ENCODE data around the gene SVEP1. TPM values are rescaled to one million over a fixed set of nuclear protein-coding genes. Genes with fewer than 3 reads are reported as not detected.

Gene SVEP1
- total and polyA plus RNA-seq, 4 experiments from 2014 or later = not detected

DNA sequence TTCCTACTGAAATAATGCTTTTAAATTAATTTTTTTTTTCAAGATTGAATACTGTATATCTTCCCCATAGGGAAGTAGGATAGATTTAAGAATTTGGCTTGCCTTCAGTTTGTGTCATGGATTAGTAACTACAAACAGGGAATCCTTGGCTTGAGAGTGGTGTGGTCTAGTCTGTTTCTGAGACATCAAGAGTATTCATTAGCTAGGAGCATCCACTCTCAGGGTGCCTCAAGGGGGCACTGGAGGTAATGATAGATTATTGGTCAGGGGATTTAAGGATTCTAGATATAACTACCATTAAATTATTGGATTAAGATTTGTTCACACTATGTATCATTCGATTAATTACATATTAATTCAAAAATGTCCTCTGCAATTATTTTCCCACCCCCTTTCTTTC lies 150.1 kb downstream of the SVEP1 start:
- Histone ChIP-seq H3K36me3 (ENCODE audit: insufficient read depth, low read length) (no peaks in the 10 kb centered on the region), H3K9me3 (ENCODE audit: control insufficient read depth in 1 of 2, low read length in 2 of 2) (no peaks in the 10 kb centered on the region), H3K4me3 (ENCODE audit: low read length in 2 of 2) (no peak overlapping the region), H3K27ac (ENCODE audit: low read depth, low read length) (no peak overlapping the region), H3K4me1 (ENCODE audit: insufficient read depth, low read length) (no peaks in the 10 kb centered on the region), H3K27me3 (ENCODE audit: insufficient read depth, low read length) (no peaks in the 10 kb centered on the region)
- no peaks in the 10 kb centered on the region for H3K36me3 Mint-ChIP-seq
- H3K27me3 Mint-ChIP-seq = no peaks in the 10 kb centered on the region
- intact Hi-C loops (cut with micrococcal nuclease) = no loop called here
- no peak for DNase-seq
- H3K4me3 Mint-ChIP-seq = no peak overlapping the region
- peaks cover 0 to 2% (median 0%) of the 10 kb centered on the region in 8 donors for H3K9me3 Mint-ChIP-seq
- no peak overlapping the region for H3K27ac Mint-ChIP-seq
- CTCF ChIA-PET (ENCODE audit: partially characterized antibody) = no interaction called here
- peaks cover 0 to 4% (median 0%) of the 10 kb centered on the region in 4 donors for H3K4me1 Mint-ChIP-seq
- POLR2A ChIA-PET (ENCODE audit: partially characterized antibody) = no interaction called here

GRCh38 chr9:110427497-110428104 lies 151.9 kb downstream of the SVEP1 start:
- Histone ChIP-seq H3K36me3 (ENCODE audit: insufficient read depth, low read length) (no peaks in the 10 kb centered on the region), H3K4me3 (ENCODE audit: low read length in 2 of 2) (no peak overlapping the region), H3K27me3 (ENCODE audit: insufficient read depth, low read length) (no peaks in the 10 kb centered on the region), H3K4me1 (ENCODE audit: insufficient read depth, low read length) (no peaks in the 10 kb centered on the region), H3K27ac (ENCODE audit: low read depth, low read length) (no peak overlapping the region), H3K9me3 (ENCODE audit: control insufficient read depth in 1 of 2, low read length in 2 of 2) (no peaks in the 10 kb centered on the region)
- ChIA-PET POLR2A (ENCODE audit: partially characterized antibody) (no interaction called here), CTCF (ENCODE audit: partially characterized antibody) (no interaction called here)
- no peak overlapping the region for H3K4me3 Mint-ChIP-seq
- H3K27ac Mint-ChIP-seq = no peak overlapping the region
- H3K4me1 Mint-ChIP-seq = peaks cover 0 to 4% (median 0%) of the 10 kb centered on the region in 4 donors
- intact Hi-C loops (cut with micrococcal nuclease) = no loop called here
- no peaks in the 10 kb centered on the region for H3K27me3 Mint-ChIP-seq
- H3K36me3 Mint-ChIP-seq = no peaks in the 10 kb centered on the region
- no peak for DNase-seq
- H3K9me3 Mint-ChIP-seq = no peaks in the 10 kb centered on the region

DNA sequence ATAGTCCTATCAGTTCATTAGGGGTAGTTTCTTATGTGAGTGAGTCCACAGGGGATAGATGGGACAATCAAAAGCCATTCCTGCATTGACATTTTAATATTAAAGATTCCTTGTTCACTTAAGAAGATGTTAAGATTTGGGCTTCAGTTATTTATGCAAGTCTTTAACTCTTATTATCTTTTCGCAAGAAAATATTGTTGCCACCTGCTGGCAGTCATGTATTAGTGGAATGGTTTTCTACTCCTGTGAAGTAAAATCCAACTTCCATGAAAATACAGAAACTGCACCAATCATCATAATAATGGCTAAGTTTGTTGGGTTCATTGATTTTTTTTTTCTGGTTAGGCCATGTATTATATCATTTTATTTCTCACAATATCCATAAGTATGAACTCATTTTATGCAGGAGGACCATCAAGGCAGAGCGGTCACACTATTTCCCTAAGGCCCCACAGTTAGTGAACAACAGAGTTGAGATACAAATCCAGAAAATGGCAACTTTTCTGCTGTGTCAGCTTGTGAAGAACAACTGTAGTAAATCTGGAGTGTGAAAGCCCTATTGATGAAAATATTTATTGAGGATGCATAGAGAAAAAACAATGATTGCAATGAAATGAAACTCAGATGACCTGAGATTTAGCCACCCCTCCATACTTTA lies 153.4 kb downstream of the SVEP1 start:
- Histone ChIP-seq H3K9me3 (ENCODE audit: control insufficient read depth in 1 of 2, low read length in 2 of 2) (no peaks in the 10 kb centered on the region), H3K4me1 (ENCODE audit: insufficient read depth, low read length) (no peaks in the 10 kb centered on the region), H3K27me3 (ENCODE audit: insufficient read depth, low read length) (no peaks in the 10 kb centered on the region), H3K36me3 (ENCODE audit: insufficient read depth, low read length) (no peaks in the 10 kb centered on the region), H3K4me3 (ENCODE audit: low read length in 2 of 2) (no peak overlapping the region), H3K27ac (ENCODE audit: low read depth, low read length) (no peak overlapping the region)
- peaks cover 0 to 4% (median 0%) of the 10 kb centered on the region in 4 donors for H3K4me1 Mint-ChIP-seq
- POLR2A ChIA-PET (ENCODE audit: partially characterized antibody) = no interaction called here
- DNase-seq = no peak
- intact Hi-C loops (cut with micrococcal nuclease) = no loop called here
- H3K27me3 Mint-ChIP-seq = no peaks in the 10 kb centered on the region
- H3K4me3 Mint-ChIP-seq = no peak overlapping the region
- H3K27ac Mint-ChIP-seq = no peak overlapping the region
- CTCF ChIA-PET (ENCODE audit: partially characterized antibody) = no interaction called here
- H3K9me3 Mint-ChIP-seq = no peaks in the 10 kb centered on the region
- H3K36me3 Mint-ChIP-seq = no peaks in the 10 kb centered on the region

GRCh38 chr9:110414471-110414870 lies 165.1 kb downstream of the SVEP1 start:
- H3K4me1 Mint-ChIP-seq = no peaks in the 10 kb centered on the region
- no peaks in the 10 kb centered on the region for H3K36me3 Mint-ChIP-seq
- H3K4me3 Mint-ChIP-seq = no peak overlapping the region
- no peaks in the 10 kb centered on the region for H3K4me1 ChIP-seq (ENCODE audit: insufficient read depth, low read length)
- H3K4me3 ChIP-seq (ENCODE audit: low read length in 2 of 2) = no peak overlapping the region
- POLR2A ChIA-PET (ENCODE audit: partially characterized antibody) = no interaction called here
- no peak overlapping the region for H3K27ac ChIP-seq (ENCODE audit: low read depth, low read length)
- peaks cover 1 to 2% of the 10 kb centered on the region in 2 donors for H3K27me3 Mint-ChIP-seq
- intact Hi-C loops (cut with micrococcal nuclease) = no loop called here
- H3K9me3 ChIP-seq (ENCODE audit: control insufficient read depth in 1 of 2, low read length in 2 of 2) = no peaks in the 10 kb centered on the region
- CTCF ChIA-PET (ENCODE audit: partially characterized antibody) = no interaction called here
- no peaks in the 10 kb centered on the region for H3K36me3 ChIP-seq (ENCODE audit: insufficient read depth, low read length)
- H3K27ac Mint-ChIP-seq = no peak overlapping the region
- H3K27me3 ChIP-seq (ENCODE audit: insufficient read depth, low read length) = no peaks in the 10 kb centered on the region
- DNase-seq = no peak
- peaks cover 0 to 17% (median 4%) of the 10 kb centered on the region in 8 donors for H3K9me3 Mint-ChIP-seq

GRCh38 chr9:110410961-110411360 lies 168.6 kb downstream of the SVEP1 start:
- no peaks in the 10 kb centered on the region for H3K36me3 ChIP-seq (ENCODE audit: insufficient read depth, low read length)
- no peak overlapping the region for H3K4me3 ChIP-seq (ENCODE audit: low read length in 2 of 2)
- Mint-ChIP-seq H3K36me3 (no peaks in the 10 kb centered on the region), H3K4me1 (no peaks in the 10 kb centered on the region), H3K4me3 (no peak overlapping the region), H3K9me3 (peaks cover 0 to 7% (median 2%) of the 10 kb centered on the region in 8 donors), H3K27ac (no peak overlapping the region), H3K27me3 (peaks cover 1 to 2% of the 10 kb centered on the region in 2 donors)
- intact Hi-C loops (cut with micrococcal nuclease) = no loop called here
- H3K9me3 ChIP-seq (ENCODE audit: control insufficient read depth in 1 of 2, low read length in 2 of 2) = no peaks in the 10 kb centered on the region
- H3K4me1 ChIP-seq (ENCODE audit: insufficient read depth, low read length) = no peaks in the 10 kb centered on the region
- POLR2A ChIA-PET (ENCODE audit: partially characterized antibody) = no interaction called here
- no peak for DNase-seq
- no peaks in the 10 kb centered on the region for H3K27me3 ChIP-seq (ENCODE audit: insufficient read depth, low read length)
- no peak overlapping the region for H3K27ac ChIP-seq (ENCODE audit: low read depth, low read length)
- CTCF ChIA-PET (ENCODE audit: partially characterized antibody) = no interaction called here

DNA sequence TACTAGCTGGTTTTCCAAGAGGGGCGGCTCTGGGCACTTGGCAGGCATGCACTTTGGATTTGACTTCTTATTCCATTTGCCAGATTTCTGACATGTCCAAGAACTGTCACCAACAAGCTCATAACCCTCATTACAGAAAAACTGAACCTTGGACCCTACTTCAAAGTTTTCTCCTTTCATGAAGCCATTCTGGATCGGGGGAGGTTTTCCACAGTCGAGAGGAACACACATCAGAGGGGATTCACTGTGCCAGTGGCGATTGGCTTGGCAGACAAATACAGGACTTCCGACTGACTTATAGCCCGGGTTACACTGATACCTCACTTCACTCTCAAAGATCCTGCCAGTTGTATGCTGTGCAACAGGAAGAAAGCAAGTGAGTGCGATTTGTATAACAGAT lies 170.9 kb downstream of the SVEP1 start:
- no peaks in the 10 kb centered on the region for H3K36me3 Mint-ChIP-seq
- H3K4me3 Mint-ChIP-seq = no peak overlapping the region
- peaks cover 0 to 5% (median 0%) of the 10 kb centered on the region in 8 donors for H3K9me3 Mint-ChIP-seq
- intact Hi-C loops (cut with micrococcal nuclease) = no loop called here
- no peak overlapping the region for H3K27ac Mint-ChIP-seq
- no peak overlapping the region for H3K27ac ChIP-seq (ENCODE audit: low read depth, low read length)
- no peak overlapping the region for H3K4me3 ChIP-seq (ENCODE audit: low read length in 2 of 2)
- DNase-seq = no peak
- CTCF ChIA-PET (ENCODE audit: partially characterized antibody) = no interaction called here
- POLR2A ChIA-PET (ENCODE audit: partially characterized antibody) = no interaction called here
- no peaks in the 10 kb centered on the region for H3K27me3 ChIP-seq (ENCODE audit: insufficient read depth, low read length)
- H3K27me3 Mint-ChIP-seq = peaks cover 1 to 2% of the 10 kb centered on the region in 2 donors
- H3K4me1 ChIP-seq (ENCODE audit: insufficient read depth, low read length) = no peaks in the 10 kb centered on the region
- no peaks in the 10 kb centered on the region for H3K4me1 Mint-ChIP-seq
- no peaks in the 10 kb centered on the region for H3K36me3 ChIP-seq (ENCODE audit: insufficient read depth, low read length)
- no peaks in the 10 kb centered on the region for H3K9me3 ChIP-seq (ENCODE audit: control insufficient read depth in 1 of 2, low read length in 2 of 2)

- H3K27me3 Mint-ChIP-seq = peaks cover 1 to 4% of the 10 kb centered on the region in 2 donors
- DNase-seq = no peak
- intact Hi-C loops (cut with micrococcal nuclease) = no loop called here
Measured at GRCh38 chr9:110405858-110406443, 173.6 kb downstream of the SVEP1 start.

More at GRCh38 chr9:110405858-110406443, 173.6 kb downstream of the SVEP1 start:
- H3K36me3 Mint-ChIP-seq = no peaks in the 10 kb centered on the region
- no peak overlapping the region for H3K4me3 Mint-ChIP-seq
- no peak overlapping the region for H3K27ac Mint-ChIP-seq
- H3K4me3 ChIP-seq (ENCODE audit: low read length in 2 of 2) = no peak overlapping the region
- H3K4me1 Mint-ChIP-seq = no peaks in the 10 kb centered on the region
- H3K4me1 ChIP-seq (ENCODE audit: insufficient read depth, low read length) = no peaks in the 10 kb centered on the region
- POLR2A ChIA-PET (ENCODE audit: partially characterized antibody) = no interaction called here
- peaks cover 0 to 5% (median 0%) of the 10 kb centered on the region in 8 donors for H3K9me3 Mint-ChIP-seq
- H3K36me3 ChIP-seq (ENCODE audit: insufficient read depth, low read length) = no peaks in the 10 kb centered on the region
- no peak overlapping the region for H3K27ac ChIP-seq (ENCODE audit: low read depth, low read length)
- no peaks in the 10 kb centered on the region for H3K9me3 ChIP-seq (ENCODE audit: control insufficient read depth in 1 of 2, low read length in 2 of 2)
- H3K27me3 ChIP-seq (ENCODE audit: insufficient read depth, low read length) = no peaks in the 10 kb centered on the region
- CTCF ChIA-PET (ENCODE audit: partially characterized antibody) = interaction anchor here (0.6 kb wide), 1 partner anchor 1258 kb away, joined by 3 read pairs; no protein-coding TSS in a partner anchor
